Skeletal muscle satellite cell (primary cell): ENCODE results near the gene PLPPR4.
"Not testable (repeated sequence)": the region's sequence is repeated elsewhere in the genome, so short reads cannot be mapped to it uniquely, and the experiment has no call there.

Experiments used
- H3K27me3 ChIP-seq: 2 replicates; pipeline ENCODE4 v1.7.0; 2013; ENCODE audit warnings: low read length; ENCODE audit not compliant: control insufficient read depth, insufficient read depth
- H3K36me3 ChIP-seq: 2 replicates; pipeline ENCODE4 v1.7.0; 2013; ENCODE audit warnings: mild to moderate bottlenecking, control low read depth, low read length; ENCODE audit not compliant: insufficient read depth
- H3K4me1 ChIP-seq: 2 replicates; pipeline ENCODE4 v1.7.0; 2013; ENCODE audit warnings: low read length; ENCODE audit not compliant: control insufficient read depth, insufficient read depth
- H3K4me2 ChIP-seq: 2 replicates; pipeline ENCODE4 v1.7.0; 2013; ENCODE audit warnings: mild to moderate bottlenecking, low read length
- H3K4me3 ChIP-seq: 2 replicates; pipeline ENCODE4 v1.7.0; 2013; ENCODE audit warnings: low read length
- H3K9ac ChIP-seq: 2 replicates; pipeline ENCODE4 v1.7.0; 2013; ENCODE audit warnings: mild to moderate bottlenecking, low read depth, low read length, moderate library complexity
- H3K9me3 ChIP-seq: replicated peaks from 2 replicates; pipeline ENCODE4 v1.7.0; 2013; ENCODE audit warnings: mild to moderate bottlenecking, control low read depth, low read length

The PLPPR4 gene

GRCh38 chr1:99233446-99233845, 30.8 kb upstream of the PLPPR4 start:
- Histone ChIP-seq H3K4me1 (no peaks in the 10 kb centered on the region), H3K9me3 (no peaks in the 10 kb centered on the region), H3K4me2 (no peak overlapping the region), H3K36me3 (no peaks in the 10 kb centered on the region), H3K27me3 (peaks cover 2% of the 10 kb centered on the region), H3K4me3 (no peak overlapping the region), H3K9ac (no peak overlapping the region)

GRCh38 chr1:99236756-99237155, 27.5 kb upstream of the PLPPR4 start:
- Histone ChIP-seq H3K36me3 (no peaks in the 10 kb centered on the region), H3K27me3 (no peaks in the 10 kb centered on the region), H3K4me3 (no peak overlapping the region), H3K4me1 (no peaks in the 10 kb centered on the region), H3K9me3 (no peaks in the 10 kb centered on the region), H3K9ac (no peak overlapping the region), H3K4me2 (no peak overlapping the region)

- no peak overlapping the region for H3K4me2 ChIP-seq
- no peaks in the 10 kb centered on the region for H3K36me3 ChIP-seq
- H3K4me1 ChIP-seq = no peaks in the 10 kb centered on the region
- H3K9me3 ChIP-seq = no peaks in the 10 kb centered on the region
- no peak overlapping the region for H3K4me3 ChIP-seq
- no peak overlapping the region for H3K9ac ChIP-seq
- no peaks in the 10 kb centered on the region for H3K27me3 ChIP-seq
These were observed 24.6 kb upstream of the PLPPR4 start for GRCh38 chr1:99239690-99240089.

- Histone ChIP-seq H3K36me3 (no peaks in the 10 kb centered on the region), H3K4me2 (no peak overlapping the region), H3K9ac (no peak overlapping the region), H3K4me1 (no peaks in the 10 kb centered on the region), H3K9me3 (no peaks in the 10 kb centered on the region), H3K27me3 (no peaks in the 10 kb centered on the region), H3K4me3 (no peak overlapping the region)
These were observed 23.7 kb upstream of the PLPPR4 start for GRCh38 chr1:99240621-99241020.

- Histone ChIP-seq H3K4me1 (no peaks in the 10 kb centered on the region), H3K27me3 (no peaks in the 10 kb centered on the region), H3K36me3 (no peaks in the 10 kb centered on the region), H3K4me2 (no peak overlapping the region), H3K9me3 (no peaks in the 10 kb centered on the region), H3K9ac (no peak overlapping the region), H3K4me3 (no peak overlapping the region)
These were observed 18.1 kb upstream of the PLPPR4 start for GRCh38 chr1:99246152-99246551.

GRCh38 chr1:99247199-99247598, 17.1 kb upstream of the PLPPR4 start:
- no peak overlapping the region for H3K9ac ChIP-seq
- no peak overlapping the region for H3K4me3 ChIP-seq
- H3K36me3 ChIP-seq = no peaks in the 10 kb centered on the region
- no peaks in the 10 kb centered on the region for H3K9me3 ChIP-seq
- H3K27me3 ChIP-seq = no peaks in the 10 kb centered on the region
- H3K4me2 ChIP-seq = no peak overlapping the region
- H3K4me1 ChIP-seq = no peaks in the 10 kb centered on the region

- no peaks in the 10 kb centered on the region for H3K9me3 ChIP-seq
These were observed 13.6 kb upstream of the PLPPR4 start for GRCh38 chr1:99250728-99251127.

GRCh38 chr1:99251308-99251707, 13.0 kb upstream of the PLPPR4 start:
- H3K4me3 ChIP-seq = no peak overlapping the region
- H3K36me3 ChIP-seq = no peaks in the 10 kb centered on the region
- no peaks in the 10 kb centered on the region for H3K9me3 ChIP-seq
- no peak overlapping the region for H3K9ac ChIP-seq
- no peaks in the 10 kb centered on the region for H3K4me1 ChIP-seq
- H3K27me3 ChIP-seq = no peaks in the 10 kb centered on the region
- no peak overlapping the region for H3K4me2 ChIP-seq

More at GRCh38 chr1:99250728-99251127, 13.6 kb upstream of the PLPPR4 start:
- H3K9ac ChIP-seq = no peak overlapping the region
- no peaks in the 10 kb centered on the region for H3K27me3 ChIP-seq
- H3K4me2 ChIP-seq = no peak overlapping the region
- no peaks in the 10 kb centered on the region for H3K36me3 ChIP-seq
- no peaks in the 10 kb centered on the region for H3K4me1 ChIP-seq
- H3K4me3 ChIP-seq = no peak overlapping the region

- H3K9ac ChIP-seq = no peak overlapping the region
- H3K9me3 ChIP-seq = no peaks in the 10 kb centered on the region
- H3K4me3 ChIP-seq = no peak overlapping the region
- H3K27me3 ChIP-seq = no peaks in the 10 kb centered on the region
- no peaks in the 10 kb centered on the region for H3K4me1 ChIP-seq
- no peaks in the 10 kb centered on the region for H3K36me3 ChIP-seq
- no peak overlapping the region for H3K4me2 ChIP-seq
These were observed 11.7 kb upstream of the PLPPR4 start for GRCh38 chr1:99252630-99253029.

GRCh38 chr1:99260402-99260801, 3.9 kb upstream of the PLPPR4 start:
- peaks cover 27% of the 10 kb centered on the region for H3K27me3 ChIP-seq
- not testable (repeated sequence) for H3K4me1 ChIP-seq, H3K9me3 ChIP-seq, H3K4me3 ChIP-seq, H3K9ac ChIP-seq, H3K4me2 ChIP-seq, H3K36me3 ChIP-seq

- Histone ChIP-seq H3K4me2 (no peak overlapping the region), H3K36me3 (no peaks in the 10 kb centered on the region), H3K9ac (no peak overlapping the region), H3K4me3 (no peak overlapping the region), H3K9me3 (no peaks in the 10 kb centered on the region), H3K27me3 (peaks cover 36% of the 10 kb centered on the region), H3K4me1 (peaks cover 5% of the 10 kb centered on the region)
These were observed 832 bp downstream of the PLPPR4 start for GRCh38 chr1:99265124-99265523.

- peaks cover 36% of the 10 kb centered on the region for H3K27me3 ChIP-seq
- no peak overlapping the region for H3K4me3 ChIP-seq
- no peaks in the 10 kb centered on the region for H3K36me3 ChIP-seq
These were observed 2.4 kb downstream of the PLPPR4 start for GRCh38 chr1:99266726-99267125.

More at GRCh38 chr1:99266726-99267125, 2.4 kb downstream of the PLPPR4 start:
- Histone ChIP-seq H3K4me1 (peaks cover 5% of the 10 kb centered on the region), H3K9ac (no peak overlapping the region), H3K9me3 (no peaks in the 10 kb centered on the region), H3K4me2 (no peak overlapping the region)
